PC-3 (cell line): Measurements from ENCODE around the gene RFT1. TPM values are rescaled to one million over a fixed set of nuclear protein-coding genes. Genes with fewer than 3 reads are reported as not detected.

Experiments used
- ATAC-seq: fragments of 200-7000 bp; cut with Tn5 transposase; 2 replicates; pipeline ENCODE4 v1.9.1; 2020; ENCODE audit warnings: mild to moderate bottlenecking, moderate library complexity
- BruUV-seq: library from RNA; stranded (reverse); fragments of 400-500 nt; replicated peaks from 2 replicates; lab custom pipeline; 2021; lab: Mats Ljungman, UMichigan
- CTCF ChIA-PET: fragments of 300-600 bp; sonication (Branson Sonifier 250); formaldehyde crosslinking; loops from one replicate; lab custom pipeline; 2022; ENCODE audit warnings: antibody characterized with exemption; lab: Charles Lee
- POLR2A ChIA-PET: fragments of 300-600 bp; sonication (Branson Sonifier 250); formaldehyde crosslinking; loops from one replicate; lab custom pipeline; 2022; ENCODE audit warnings: antibody characterized with exemption; ENCODE audit not compliant: unreplicated experiment; lab: Charles Lee
- DNase-seq: peaks from one replicate; pipeline ENCODE4 v3.0.0-alpha.2; 2015
- H2AFZ ChIP-seq: fragments of 300-600 bp; sonication (generic); 2 replicates; pipeline ENCODE4 v1.6.0; 2016; ENCODE audit warnings: antibody characterized with exemption, low read length
- H3F3A ChIP-seq: fragments of 300-600 bp; sonication (generic); one replicate; pipeline ENCODE4 v1.6.0; 2017; ENCODE audit warnings: antibody characterized with exemption, low read length, control low read depth, mild to moderate bottlenecking; ENCODE audit not compliant: unreplicated experiment
- H3K27ac ChIP-seq: fragments of 300-600 bp; sonication (generic); 2 replicates; pipeline ENCODE4 v1.5.1; 2016; ENCODE audit warnings: mild to moderate bottlenecking, low read length
- H3K27me3 ChIP-seq: fragments of 300-600 bp; sonication (generic); 2 replicates; pipeline ENCODE4 v1.6.1; 2016; ENCODE audit warnings: low read length, mixed read lengths
- H3K36me3 ChIP-seq: fragments of 300-600 bp; sonication (generic); 2 replicates; pipeline ENCODE4 v1.6.1; 2016; ENCODE audit warnings: low read depth, mixed run types, low read length, mixed read lengths
- H3K4me1 ChIP-seq: fragments of 300-600 bp; sonication (generic); 2 replicates; pipeline ENCODE4 v1.5.1; 2016; ENCODE audit warnings: low read length; ENCODE audit not compliant: insufficient read depth
- H3K4me2 ChIP-seq: fragments of 300-600 bp; sonication (generic); 2 replicates; pipeline ENCODE4 v1.6.0; 2016; ENCODE audit warnings: low read length
- H3K4me3 ChIP-seq: fragments of 300-600 bp; sonication (generic); 2 replicates; pipeline ENCODE4 v1.5.1; 2016; ENCODE audit warnings: mild to moderate bottlenecking, low read length, mixed read lengths
- H3K79me2 ChIP-seq: fragments of 300-600 bp; sonication (generic); 2 replicates; pipeline ENCODE4 v1.6.1; 2017; ENCODE audit warnings: low read length, mixed read lengths
- H3K9ac ChIP-seq: fragments of 300-600 bp; sonication (generic); 2 replicates; pipeline ENCODE4 v1.6.0; 2016; ENCODE audit warnings: mild to moderate bottlenecking, low read length
- H3K9me2 ChIP-seq: fragments of 300-600 bp; sonication (generic); replicated peaks from 2 replicates; pipeline ENCODE4 v1.6.1; 2016; ENCODE audit warnings: mixed run types, low read length, mixed read lengths
- H3K9me3 ChIP-seq: fragments of 300-600 bp; sonication (generic); 2 replicates; pipeline ENCODE4 v1.6.1; 2016; ENCODE audit warnings: low read length, mixed read lengths
- H4K20me1 ChIP-seq: fragments of 300-600 bp; sonication (generic); 2 replicates; pipeline ENCODE4 v1.6.1; 2016; ENCODE audit warnings: low read length, mixed read lengths
- EZH2 ChIP-seq: fragments of 300-600 bp; sonication (generic); IDR thresholded peaks from one replicate; pipeline ENCODE4 v1.6.1; 2017; ENCODE audit warnings: antibody characterized with exemption, mild to moderate bottlenecking, low read length; ENCODE audit not compliant: unreplicated experiment
- EZH2phosphoT487 ChIP-seq: fragments of 300-600 bp; sonication (generic); IDR thresholded peaks from 2 replicates; pipeline ENCODE4 v1.6.1; 2018; ENCODE audit warnings: mild to moderate bottlenecking, antibody characterized with exemption, low read length, borderline replicate concordance
- intact Hi-C: fragments of 100-400 bp; cut with micrococcal nuclease; formaldehyde crosslinking; loops from 2 replicates; pipeline ENCODE4 v1.9.0; 2023
- total RNA-seq: library from RNA; depleted of rRNA; stranded (reverse); fragments of >200 nt; gene quantifications from 2 replicates; pipeline ENCODE4 v1.2.3, GENCODE V29; 2014
- TF ChIP-seq, protein P1 (sequence below): fragments of 300-600 bp; sonication (generic); conservative IDR thresholded peaks from 2 replicates; pipeline ENCODE4 v1.5.1; 2017; ENCODE audit warnings: antibody characterized with exemption, low read depth, mild to moderate bottlenecking, low read length

Gene RFT1
- total RNA-seq, 1 experiment from 2014 or later: 24.6 TPM

DNA sequence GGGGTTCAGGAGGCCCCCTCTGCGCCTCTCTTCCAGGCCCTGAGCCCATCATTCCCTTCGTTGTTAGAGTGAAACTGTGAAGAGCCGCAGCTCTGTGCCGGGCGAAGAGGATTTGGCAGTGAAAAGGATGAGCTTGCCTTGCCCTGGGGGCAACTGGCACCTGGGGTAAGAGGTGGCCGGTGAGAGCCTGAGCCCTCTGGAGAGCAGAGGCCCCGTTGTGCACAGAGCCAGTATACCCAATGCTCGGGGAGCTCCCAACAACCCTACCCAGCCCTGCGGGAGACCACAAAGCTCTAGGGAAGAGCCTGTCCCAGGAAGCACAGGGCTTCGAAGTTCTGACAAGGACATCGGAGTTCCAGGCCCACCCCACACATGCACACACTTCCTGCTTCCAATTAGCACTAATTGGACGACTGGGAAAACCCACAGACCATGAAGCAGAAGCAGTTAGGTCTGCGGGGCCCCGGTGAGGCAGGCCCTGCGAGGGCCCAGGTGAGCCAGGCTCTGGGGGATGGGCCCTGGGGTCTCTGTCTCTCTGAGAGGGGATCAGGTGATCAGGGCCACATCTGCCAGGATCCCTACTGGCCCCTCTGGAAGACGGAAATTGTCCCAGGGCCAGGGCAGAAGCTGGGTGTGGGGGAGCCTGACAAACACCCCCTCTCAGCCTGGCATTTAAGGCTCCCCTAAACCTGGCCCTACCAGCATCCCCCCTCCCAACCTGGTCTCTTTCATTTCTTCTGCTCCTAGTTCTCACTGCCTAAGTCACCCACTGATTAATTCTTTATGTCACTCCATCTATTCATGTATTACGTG, 56.5 kb downstream of the RFT1 start:
- peak overlapping the region; percentile 77; the same call in 1 of the 2 replicates for H3K9ac ChIP-seq
- no peaks in the 10 kb centered on the region for H3K9me3 ChIP-seq
- POLR2A ChIA-PET: no interaction called here
- TF ChIP-seq EZH2phosphoT487: no peak
- TF ChIP-seq, protein P1, sequence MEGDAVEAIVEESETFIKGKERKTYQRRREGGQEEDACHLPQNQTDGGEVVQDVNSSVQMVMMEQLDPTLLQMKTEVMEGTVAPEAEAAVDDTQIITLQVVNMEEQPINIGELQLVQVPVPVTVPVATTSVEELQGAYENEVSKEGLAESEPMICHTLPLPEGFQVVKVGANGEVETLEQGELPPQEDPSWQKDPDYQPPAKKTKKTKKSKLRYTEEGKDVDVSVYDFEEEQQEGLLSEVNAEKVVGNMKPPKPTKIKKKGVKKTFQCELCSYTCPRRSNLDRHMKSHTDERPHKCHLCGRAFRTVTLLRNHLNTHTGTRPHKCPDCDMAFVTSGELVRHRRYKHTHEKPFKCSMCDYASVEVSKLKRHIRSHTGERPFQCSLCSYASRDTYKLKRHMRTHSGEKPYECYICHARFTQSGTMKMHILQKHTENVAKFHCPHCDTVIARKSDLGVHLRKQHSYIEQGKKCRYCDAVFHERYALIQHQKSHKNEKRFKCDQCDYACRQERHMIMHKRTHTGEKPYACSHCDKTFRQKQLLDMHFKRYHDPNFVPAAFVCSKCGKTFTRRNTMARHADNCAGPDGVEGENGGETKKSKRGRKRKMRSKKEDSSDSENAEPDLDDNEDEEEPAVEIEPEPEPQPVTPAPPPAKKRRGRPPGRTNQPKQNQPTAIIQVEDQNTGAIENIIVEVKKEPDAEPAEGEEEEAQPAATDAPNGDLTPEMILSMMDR: no peak
- TF ChIP-seq EZH2: no peak
- peak overlapping the region; percentile 100 for H3K4me2 ChIP-seq
- H4K20me1 ChIP-seq: no peaks in the 10 kb centered on the region
- H3K27me3 ChIP-seq: no peaks in the 10 kb centered on the region
- BruUV-seq: TSS peak; percentile 95
- no peaks in the 10 kb centered on the region for H3K79me2 ChIP-seq
- no peak overlapping the region for H3K27ac ChIP-seq
- peaks cover 14% of the 10 kb centered on the region for H3K4me1 ChIP-seq
- H3K36me3 ChIP-seq: no peaks in the 10 kb centered on the region
- DNase-seq: no peak
- intact Hi-C loops: loop anchor here (5.0 kb wide), 1 partner anchor 331 kb away; no protein-coding TSS in a partner anchor
- CTCF ChIA-PET: no interaction called here
- H3K4me3 ChIP-seq: no peak overlapping the region
- no peaks in the 10 kb centered on the region for H3K9me2 ChIP-seq
- H2AFZ ChIP-seq: peak overlapping the region; percentile 100
- no peak for ATAC-seq
- H3F3A ChIP-seq: no peaks in the 10 kb centered on the region

DNA sequence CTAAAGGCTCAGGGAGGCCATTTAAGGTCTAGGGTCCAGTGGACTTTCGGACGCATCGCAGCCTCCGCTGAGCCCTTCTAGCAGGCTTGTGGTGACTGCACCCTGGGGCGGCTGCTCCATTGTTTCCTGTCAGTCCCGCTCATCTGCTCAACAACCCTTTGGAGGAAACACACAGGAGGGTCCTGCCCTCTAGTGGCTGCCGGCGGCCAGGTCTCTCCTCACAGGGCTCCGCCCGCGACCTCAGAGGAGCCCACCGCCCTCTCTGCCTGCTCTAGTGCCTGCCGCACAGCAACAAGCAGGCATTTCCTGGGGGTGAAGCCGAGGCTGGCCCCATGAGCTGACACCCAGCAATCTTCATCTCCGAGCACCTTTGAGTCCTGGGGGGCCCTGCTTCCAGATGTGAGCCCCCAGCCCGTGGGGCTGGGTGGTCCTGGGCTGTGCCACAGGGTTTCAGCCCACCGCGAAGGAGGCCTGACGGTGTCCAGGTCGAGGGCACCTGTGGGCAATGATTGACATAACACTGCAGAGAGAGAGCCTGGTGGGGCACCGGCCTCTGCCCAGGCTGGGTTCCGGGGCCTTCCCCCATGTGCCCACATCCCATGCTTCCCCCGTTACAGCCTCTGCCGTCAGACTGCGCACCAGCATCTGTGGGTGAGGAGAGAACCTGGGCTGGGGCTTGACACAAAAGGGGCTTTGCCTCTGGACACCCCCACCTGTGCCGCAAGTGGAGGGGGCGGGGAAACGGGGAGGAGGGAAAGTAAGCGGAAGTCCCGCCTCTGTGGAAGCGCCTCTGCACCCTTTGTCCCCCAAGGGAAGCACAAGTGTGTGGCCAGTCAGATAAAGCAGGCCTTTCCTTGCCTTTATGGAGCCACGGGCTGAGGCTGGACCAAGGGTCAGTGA, 57.3 kb downstream of the RFT1 start:
- ATAC-seq: peak; percentile 89
- CTCF ChIA-PET: no interaction called here

More for the DNA sequence above, 57.3 kb downstream of the RFT1 start:
- intact Hi-C loops: loop anchor here (1.0 to 5.0 kb wide), 3 partner anchors 139 to 331 kb away; no protein-coding TSS in a partner anchor
- Histone ChIP-seq H3K36me3 (no peaks in the 10 kb centered on the region), H3K4me2 (peak overlapping the region; percentile 100), H3K27ac (no peak overlapping the region), H3F3A (no peaks in the 10 kb centered on the region), H2AFZ (peak overlapping the region; percentile 100), H3K4me1 (peaks cover 14% of the 10 kb centered on the region), H3K9me2 (no peaks in the 10 kb centered on the region), H3K27me3 (no peaks in the 10 kb centered on the region), H3K4me3 (peak overlapping the region; percentile 83), H4K20me1 (no peaks in the 10 kb centered on the region), H3K9me3 (no peaks in the 10 kb centered on the region), H3K79me2 (no peaks in the 10 kb centered on the region), H3K9ac (peak overlapping the region; percentile 77)
- TF ChIP-seq, protein P1: peak; percentile 97
- TF ChIP-seq EZH2: no peak
- BruUV-seq: TSS peak; percentile 37
- POLR2A ChIA-PET: interaction anchor here (0.6 kb wide), 1 partner anchor 578 kb away, joined by 13 read pairs; no protein-coding TSS in a partner anchor
- peak; percentile 84 for DNase-seq
